Jurkat, Clone E6-1 (cell line): ENCODE data around the gene CNBD2. TPM values are rescaled to one million over a fixed set of nuclear protein-coding genes. Genes with fewer than 3 reads are reported as not detected.
"Not testable (repeated sequence)": the region's sequence is repeated elsewhere in the genome, so short reads cannot be mapped to it uniquely, and the experiment has no call there.

ENCODE experiments used
- DNase-seq: peaks from one replicate; pipeline ENCODE4 v3.0.0-alpha.2; 2011; ENCODE audit warnings: low read depth, low spot score
- H3K4me3 ChIP-seq: 2 replicates; pipeline ENCODE4 v1.5.1; 2011; ENCODE audit warnings: mild to moderate bottlenecking, low read length, control low read depth, moderate library complexity
- polyA plus RNA-seq: library from polyadenylated mRNA; unstranded; fragments of >200 nt; gene quantifications from one replicate; pipeline ENCODE4 v1.2.1, GENCODE V29; 2012; ENCODE audit warnings: missing spikeins; ENCODE audit not compliant: insufficient read length, insufficient read depth

Gene CNBD2
- 3.3 TPM for polyA plus RNA-seq

DNA sequence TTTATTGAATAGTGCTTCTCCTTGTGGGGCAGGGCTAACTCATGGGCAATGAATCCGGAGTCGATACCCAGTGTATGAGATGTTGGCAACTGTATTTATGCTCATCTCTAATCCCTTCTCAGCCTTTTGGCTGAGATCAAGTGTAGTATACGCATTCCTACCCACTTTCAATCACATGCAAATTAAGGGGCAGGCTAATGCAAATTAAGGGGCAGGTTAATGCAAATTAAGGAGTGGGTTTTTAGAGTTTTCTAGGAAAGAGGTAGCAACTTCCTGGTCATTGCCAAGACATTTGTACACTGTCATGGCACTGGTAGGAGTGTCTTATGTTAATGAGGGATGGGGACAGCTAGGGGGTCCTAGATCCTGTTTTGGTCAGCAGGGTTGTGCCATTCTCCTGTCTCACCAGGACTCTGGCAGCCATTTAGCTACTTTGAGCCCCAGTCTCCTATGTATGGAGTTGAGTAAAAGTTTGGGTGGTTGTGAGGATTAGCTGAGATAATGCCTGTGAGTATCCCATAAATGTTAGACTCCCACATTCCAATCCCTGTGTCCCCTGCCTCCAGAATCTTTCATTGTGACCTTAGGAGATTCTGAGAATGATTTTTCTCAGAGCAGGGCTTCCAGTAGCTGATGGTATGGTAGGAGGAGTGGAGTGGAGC lies at the start of gene CNBD2:
Gene CNBD2 (plus strand): TSS at position 612 of the 662 bp plus-strand sequence. CDS start 173 bp downstream, outside the sequence.
- H3K4me3 ChIP-seq = no peak within 1 kb of the TSS
- no peak for DNase-seq

DNA sequence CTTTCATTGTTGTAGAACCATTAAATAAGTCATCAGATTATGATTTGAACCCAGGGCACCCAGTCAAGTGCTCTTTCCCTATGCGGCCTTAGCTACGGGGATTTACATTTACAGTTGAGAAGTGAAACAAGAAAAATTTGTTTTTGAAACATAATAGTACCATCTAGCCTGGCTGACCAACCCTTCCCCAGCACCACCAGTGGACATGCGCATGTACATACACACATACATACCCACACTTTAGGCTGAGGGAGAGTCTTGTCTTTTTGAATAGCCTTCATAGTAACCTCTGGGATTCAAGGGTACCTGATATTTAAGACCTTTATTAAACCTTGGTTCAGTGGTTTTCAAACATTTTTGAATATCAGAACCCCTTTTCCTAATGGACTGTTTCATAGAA lies 47.9 kb upstream of the CNBD2 start:
- H3K4me3 ChIP-seq = no peak overlapping the region
- DNase-seq = no peak

DNA sequence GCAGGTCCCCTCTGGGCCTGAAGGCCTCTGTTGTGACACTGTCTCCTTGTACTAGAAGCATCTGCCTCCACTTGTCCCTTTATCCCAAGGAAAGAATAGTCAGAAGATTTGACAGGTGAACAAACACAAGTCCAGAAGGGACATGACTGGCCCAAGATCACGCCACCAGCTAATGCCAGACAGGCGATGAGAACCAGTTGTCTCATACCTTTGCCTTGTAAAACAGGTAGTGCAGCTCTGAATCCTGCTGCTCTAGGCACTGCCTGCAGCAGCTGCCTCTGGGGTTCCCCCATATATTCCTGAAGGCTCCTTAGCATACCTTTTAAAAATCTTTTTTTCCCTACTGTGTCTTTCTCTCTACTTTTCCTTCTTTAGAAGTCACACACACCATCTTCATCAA lies 39.1 kb upstream of the CNBD2 start:
- DNase-seq = no peak
- no peak overlapping the region for H3K4me3 ChIP-seq

DNA sequence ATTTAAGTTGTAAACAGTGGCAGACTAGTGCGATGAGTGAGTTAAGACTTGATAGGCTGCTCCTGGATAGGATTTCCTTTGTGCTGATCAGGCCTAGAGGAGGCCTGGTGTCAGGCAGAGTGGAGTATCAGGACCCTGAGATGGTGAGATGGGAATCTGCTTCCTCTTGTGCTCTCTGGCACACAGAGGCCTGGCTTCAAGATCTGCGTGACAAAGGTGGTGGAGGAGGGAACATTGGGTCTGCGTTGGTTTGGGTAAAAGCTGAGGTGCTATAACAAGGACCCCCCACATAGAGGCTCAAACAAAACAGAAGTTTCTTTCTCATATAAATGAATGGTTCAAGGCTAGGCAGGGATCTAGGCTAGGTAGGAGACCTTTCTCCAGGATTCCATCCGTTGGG lies 34.3 kb upstream of the CNBD2 start:
- DNase-seq = no peak
- H3K4me3 ChIP-seq = no peak overlapping the region

DNA sequence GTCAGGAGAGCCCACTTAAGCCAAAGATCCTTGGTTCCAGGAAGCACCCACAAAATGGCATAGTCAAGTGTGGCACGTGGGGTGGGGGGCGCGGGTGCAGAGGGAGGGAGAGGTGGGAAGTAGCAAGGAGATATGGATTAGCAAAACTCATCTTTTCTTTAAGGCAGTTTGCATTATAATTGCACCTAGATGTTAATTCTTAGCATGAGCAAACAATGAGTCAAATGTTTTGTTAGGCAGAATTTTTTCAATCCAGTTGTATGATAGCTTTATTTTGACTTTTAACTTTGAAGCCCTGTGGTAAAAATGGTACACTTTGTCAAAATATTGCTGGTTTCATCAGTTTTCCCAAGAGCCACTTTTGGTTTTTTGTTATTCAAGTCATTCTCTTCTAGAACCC lies 29.1 kb upstream of the CNBD2 start:
- DNase-seq = no peak
- H3K4me3 ChIP-seq = no peak overlapping the region

DNA sequence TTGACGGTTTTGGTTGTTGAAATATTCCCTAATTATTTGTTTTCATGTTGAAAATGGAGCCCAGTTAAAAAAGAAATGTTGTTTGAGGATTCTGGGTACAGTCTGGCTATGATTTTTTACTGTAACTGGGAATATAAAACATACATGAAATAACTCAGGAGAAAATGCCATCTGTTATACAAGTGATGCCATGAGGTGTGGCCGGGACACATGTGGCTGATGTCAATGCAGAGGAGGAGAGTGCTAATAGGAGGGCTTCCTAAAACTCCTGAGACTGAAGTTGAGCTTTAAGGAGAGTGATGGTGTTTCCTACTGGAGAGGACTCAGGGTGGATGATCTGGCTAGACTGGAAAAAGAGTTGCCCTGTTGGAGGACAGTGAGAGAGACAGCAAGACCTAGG lies 26.8 kb upstream of the CNBD2 start:
- DNase-seq = no peak
- H3K4me3 ChIP-seq = no peak overlapping the region

DNA sequence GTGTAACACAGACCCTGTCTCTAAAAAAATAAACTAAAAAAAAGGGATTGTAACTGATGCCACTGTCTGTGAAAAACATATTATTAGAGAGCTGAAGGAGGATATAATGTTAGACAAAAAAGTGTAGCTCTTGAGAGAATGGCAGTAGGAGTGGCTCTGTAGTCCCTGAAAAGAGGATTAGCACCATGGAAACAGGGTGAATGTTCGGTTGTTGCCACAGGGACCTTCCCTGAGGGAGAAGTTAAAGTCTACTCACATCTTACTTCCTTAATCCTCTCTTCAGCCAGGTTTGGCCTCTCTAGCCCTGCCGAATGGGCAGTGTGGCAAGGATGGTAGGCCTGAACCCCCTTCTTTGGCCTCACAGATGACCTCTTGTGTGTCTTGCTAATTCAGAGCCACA lies 26.1 kb upstream of the CNBD2 start:
- DNase-seq = no peak
- H3K4me3 ChIP-seq = no peak overlapping the region

DNA sequence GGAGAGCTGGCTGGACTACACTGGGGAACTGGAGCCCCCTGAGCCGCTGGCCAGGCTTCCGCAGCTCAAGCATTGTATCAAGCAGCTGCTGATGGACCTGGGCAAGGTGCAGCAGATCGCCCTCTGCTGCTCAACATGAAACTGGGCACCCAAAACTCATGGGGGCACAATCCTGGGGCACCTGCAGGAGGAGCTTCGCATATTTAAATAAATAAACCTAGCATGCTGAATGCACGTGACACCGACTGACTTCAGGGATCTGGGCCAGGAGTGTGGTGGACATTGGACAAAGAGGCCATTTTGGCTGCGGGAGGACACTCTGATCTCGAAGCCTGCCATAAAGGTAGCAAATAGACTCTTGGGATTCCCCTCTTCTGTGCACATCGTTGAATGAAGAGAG lies 20.9 kb upstream of the CNBD2 start:
- no peak overlapping the region for H3K4me3 ChIP-seq
- peak; percentile 48 for DNase-seq

DNA sequence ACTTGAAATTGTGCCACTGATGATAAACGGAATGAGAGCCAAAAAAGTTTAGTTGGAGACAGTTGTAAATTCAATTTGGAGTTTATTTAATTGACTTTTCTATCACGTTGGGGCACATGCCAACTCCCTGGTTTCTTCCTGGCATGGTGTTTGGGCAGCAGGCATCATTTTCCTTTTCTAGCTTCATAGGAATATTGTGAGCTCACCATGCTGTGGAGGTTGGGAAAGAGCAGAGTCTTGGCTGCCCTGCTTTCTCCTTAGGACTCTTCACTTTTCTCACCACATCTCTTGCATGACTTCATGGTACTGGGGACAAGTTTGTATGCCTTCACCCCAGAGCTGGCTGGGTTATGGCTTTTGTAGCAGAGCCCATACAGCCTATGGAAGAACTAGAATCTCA lies 20.5 kb upstream of the CNBD2 start:
- DNase-seq = no peak
- H3K4me3 ChIP-seq = no peak overlapping the region

DNA sequence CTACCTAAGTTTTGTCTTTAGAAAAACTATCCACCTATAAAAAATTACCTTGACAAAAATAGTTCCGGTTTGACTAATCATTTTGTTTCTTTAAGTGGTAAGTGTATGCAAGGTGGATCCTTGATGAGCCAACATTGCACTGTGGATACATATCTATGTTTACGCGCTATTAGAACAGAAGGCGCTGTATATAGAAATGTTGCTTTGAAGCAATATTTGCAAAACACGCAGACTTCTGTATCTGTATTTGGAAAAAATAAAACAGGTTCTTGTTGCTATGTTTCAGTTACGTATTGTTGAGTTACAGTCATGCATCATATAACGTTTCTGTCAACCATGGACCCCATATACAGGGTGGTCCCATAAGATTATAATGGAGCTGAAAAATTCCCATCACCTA lies 18.3 kb upstream of the CNBD2 start:
- DNase-seq = no peak
- no peak overlapping the region for H3K4me3 ChIP-seq

DNA sequence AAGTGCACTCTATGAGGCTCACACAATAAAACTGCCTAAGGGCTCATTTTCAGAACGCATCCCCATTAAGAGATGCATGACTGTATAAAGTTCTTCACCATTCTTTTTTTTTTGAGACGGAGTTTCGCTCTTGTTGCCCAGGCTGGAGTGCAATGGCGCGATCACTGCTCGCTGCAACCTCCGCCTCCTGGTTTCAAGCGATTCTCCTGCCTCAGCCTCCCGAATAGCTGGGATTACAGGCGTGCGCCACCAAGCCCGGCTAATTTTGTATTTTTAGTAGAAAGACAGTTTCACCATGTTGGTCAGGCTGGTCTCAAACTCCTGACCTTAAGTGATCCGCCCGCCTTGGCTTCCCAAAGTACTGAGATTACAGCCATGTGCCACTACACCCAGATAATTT lies 16.3 kb upstream of the CNBD2 start:
- H3K4me3 ChIP-seq, DNase-seq: not testable (repeated sequence)

DNA sequence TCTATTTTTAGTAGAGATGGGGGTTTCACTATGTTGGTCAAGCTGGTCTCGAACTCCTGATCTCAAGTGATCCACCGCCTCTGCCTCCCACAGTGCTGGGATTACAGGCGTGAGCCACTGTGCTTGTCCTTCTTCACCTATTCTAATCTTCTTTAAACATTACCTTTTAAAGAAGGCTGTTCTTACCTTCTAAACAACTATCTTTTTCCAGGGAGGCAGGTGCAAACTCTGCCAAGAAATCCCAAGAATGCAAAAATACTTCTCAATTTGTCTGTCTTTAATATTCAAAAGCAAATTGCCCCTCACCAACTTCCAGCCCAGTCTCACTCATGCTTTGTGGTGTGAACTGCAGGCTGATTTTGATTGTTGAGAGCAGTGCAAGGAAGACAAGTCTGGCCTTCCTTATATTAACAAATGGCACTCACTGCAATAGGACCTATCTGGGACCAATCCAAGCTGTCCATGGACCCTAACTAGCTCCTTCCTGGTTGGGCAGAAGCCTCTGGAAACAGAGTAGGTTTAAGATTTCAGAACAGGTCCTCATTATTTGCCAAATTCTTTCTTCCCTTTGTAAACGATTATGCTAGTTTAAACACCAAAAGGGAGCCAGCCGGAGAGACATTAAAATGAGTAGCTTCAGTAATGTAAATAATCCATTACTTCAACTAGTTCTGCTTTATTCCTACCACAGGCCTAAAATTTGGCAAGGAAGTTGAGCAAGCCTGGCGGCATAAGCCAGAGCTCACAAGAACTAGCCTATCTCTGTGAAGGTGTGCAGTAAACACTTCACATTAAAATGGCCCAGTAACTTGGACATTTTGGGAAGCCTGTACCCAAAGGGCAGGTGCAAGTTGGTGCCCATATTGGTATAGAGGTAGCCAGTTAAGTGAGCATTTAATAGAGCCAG lies 15.7 kb upstream of the CNBD2 start:
- DNase-seq = no peak
- H3K4me3 ChIP-seq = peak overlapping the region; percentile 95

DNA sequence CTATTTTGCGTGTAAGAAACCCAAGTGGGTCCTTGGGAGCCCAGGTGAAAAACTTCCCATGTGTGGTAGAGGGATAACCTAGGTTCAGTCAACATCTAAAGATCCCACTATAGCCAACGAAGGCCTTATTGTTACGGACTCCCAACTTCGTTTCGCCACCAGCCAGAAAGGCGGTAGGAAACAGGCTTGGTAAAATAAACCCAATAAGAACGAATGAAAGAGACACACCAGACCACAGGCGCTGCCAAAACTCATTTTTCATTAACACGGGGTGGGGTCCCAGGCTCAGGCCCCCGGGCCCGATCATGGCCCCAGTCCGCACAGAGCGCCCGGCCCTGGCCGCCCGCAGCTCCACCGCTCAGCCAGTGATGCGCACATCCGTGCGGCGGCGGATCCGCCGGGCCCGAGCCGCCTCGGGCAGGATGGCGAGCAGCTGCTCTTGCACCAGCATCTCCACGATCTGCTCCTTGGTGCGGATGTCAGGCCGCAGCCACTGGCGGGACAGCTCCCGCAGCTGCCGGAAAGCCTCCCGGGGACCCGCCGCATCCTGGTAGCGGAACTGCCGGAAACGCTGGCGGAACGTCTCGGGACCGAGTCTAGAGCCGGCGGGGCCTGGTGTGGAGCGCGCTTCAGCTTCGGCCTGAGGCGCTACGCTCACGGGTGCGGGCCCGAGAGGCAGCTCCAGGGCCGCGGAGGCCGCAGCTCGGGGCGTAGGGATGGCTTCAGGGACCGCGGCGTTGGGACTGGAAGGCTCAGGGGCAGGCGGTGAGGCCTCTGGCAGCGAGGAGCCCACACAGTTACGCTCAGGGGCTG lies 14.8 kb upstream of the CNBD2 start:
- peak; percentile 30 for DNase-seq
- peak overlapping the region; percentile 95 for H3K4me3 ChIP-seq

DNA sequence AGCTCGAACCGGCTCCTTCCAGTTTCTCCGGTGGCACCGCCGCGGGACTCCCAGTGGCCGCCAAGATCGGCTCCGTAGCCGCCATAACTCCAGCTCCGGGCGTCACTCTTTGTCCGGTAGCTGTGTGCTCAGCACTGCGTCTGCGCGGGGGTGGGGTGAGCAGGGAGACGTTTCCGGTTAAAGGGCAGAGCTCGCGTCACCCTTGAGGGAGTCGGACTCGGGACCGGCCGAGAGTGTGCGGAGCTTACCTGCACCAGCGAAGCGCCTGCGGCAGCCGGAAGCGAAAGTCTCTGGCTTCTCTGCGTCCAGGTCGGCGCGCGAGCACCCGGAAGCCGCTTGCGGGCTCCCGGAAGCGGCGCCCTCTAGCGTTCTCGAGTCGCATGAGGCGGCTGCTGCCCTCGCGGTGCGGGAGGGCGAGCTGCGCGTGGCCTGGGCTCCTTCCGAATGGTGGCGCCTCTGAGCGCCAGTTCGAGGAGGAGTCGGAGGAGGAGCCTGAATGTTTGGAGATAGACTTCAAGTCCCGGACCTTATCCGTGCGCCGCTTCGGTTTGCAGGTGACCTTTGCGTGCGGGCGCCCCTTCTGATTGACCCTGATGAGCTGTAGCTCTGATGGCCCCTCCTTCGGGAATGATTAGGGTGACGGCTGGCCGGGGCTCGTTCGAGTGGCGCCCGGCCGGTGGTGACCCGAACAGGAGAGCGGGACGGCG lies 14.0 kb upstream of the CNBD2 start, which contains the start of gene SCAND1:
Gene SCAND1 (minus strand): TSS at position 303 of the 707 bp plus-strand sequence. CDS start 218 bp downstream, at position 85.
- peak within 1 kb of the TSS; percentile 95 for H3K4me3 ChIP-seq
- peak; percentile 98 for DNase-seq

DNA sequence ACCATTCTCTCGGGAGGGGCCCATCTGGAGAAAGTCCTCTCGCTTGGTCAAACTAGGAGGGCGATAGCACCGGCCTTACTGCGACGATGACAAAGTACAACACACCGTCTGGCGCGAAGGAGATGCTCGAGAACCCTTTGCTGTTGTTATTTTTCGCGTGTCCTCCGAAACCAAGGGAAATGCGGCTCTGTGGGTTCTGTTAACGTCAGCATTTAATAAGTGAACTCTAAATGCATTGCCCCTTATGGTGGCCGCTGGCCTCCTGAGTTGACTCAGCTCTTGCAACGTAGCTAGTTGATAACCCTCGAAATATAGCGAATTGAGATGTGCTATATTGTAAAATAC lies 13.5 kb upstream of the CNBD2 start:
- peak overlapping the region; percentile 95 for H3K4me3 ChIP-seq
- no peak for DNase-seq

DNA sequence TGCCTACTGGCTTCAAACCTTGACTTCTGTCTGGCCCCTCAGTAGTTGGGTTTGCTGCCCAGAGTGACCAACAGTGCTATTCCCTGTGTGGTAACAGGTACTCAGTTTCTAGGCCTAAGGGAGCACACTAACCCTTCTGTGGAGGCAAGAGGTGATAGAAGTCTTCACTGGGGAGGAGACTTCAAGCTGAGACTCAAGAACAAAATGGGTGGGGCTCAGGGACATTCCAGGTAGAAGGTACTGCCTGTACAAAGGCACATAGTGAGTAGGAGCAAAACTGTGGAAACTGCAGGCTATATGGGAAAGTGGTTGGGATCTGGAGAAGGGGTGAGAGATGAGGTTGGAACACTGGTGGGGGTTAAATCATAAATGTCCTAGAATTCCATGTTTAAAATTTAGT lies 11.8 kb upstream of the CNBD2 start:
- DNase-seq = no peak

DNA sequence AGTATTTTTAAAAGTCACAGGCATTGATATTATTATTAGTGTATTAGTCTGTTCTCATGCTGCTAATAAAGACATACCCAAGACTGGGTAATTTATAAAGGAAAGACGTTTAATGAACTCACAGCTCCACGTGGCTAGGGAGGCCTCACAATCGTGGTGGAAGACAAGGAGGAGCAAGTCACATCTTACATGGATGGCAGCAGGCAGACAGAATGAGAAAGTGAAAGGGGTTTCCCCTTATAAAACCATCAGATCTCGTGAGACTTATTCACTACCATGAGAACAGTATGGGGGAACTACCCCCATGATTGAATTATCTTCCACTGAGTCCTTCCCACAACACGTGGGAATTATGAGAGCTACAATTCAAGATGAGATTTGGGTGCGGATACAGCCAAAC lies 9.1 kb upstream of the CNBD2 start:
- DNase-seq, H3K4me3 ChIP-seq: not testable (repeated sequence)

More for the DNA sequence above, 11.8 kb upstream of the CNBD2 start:
- H3K4me3 ChIP-seq = no peak overlapping the region

DNA sequence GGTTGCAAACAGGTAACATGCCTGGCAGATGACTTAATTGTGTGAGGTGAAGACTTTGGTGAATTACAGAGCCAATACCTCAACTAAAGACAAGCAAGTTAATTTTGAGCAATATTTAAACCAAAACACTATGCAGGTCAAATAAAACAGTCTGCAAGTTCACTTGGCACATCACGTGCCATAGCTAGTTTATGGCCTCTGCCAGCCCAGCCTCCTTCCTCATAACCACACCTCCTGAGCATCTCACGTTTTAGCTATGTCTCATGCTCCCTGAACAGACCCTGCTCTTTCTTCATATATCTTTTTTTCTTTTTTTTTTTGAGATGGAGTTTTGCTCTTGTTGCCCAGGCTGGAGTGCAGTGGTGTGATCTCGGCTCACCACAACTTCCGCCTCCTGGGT lies 4.5 kb upstream of the CNBD2 start:
- DNase-seq = no peak
- no peak overlapping the region for H3K4me3 ChIP-seq

DNA sequence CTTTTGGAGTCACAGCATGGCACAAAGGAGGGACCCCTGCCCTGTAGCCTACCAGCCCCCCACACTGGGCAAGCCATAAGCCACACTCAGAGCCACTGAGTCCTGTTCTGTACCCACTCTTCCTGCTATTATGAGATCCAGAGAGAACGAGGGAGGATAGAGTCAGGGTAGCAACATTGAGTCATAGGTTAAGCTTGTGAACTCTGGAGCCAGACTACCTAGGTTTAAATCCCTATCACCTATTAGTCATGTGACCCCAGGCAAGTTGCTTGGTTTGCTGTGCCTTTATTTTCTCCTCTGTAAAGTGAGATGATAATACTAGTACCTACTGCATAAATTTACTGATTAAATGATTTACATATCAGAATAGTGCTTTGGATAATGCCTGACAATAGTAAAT lies 540 bp downstream of the CNBD2 start:
- DNase-seq = no peak
- no peak overlapping the region for H3K4me3 ChIP-seq
